Measurements from ENCODE around the gene SPTBN4.

GRCh38 chr19:40542202-40542859 lies 75.5 kb downstream of the SPTBN4 start:
- TF ChIP-seq, protein P1, sequence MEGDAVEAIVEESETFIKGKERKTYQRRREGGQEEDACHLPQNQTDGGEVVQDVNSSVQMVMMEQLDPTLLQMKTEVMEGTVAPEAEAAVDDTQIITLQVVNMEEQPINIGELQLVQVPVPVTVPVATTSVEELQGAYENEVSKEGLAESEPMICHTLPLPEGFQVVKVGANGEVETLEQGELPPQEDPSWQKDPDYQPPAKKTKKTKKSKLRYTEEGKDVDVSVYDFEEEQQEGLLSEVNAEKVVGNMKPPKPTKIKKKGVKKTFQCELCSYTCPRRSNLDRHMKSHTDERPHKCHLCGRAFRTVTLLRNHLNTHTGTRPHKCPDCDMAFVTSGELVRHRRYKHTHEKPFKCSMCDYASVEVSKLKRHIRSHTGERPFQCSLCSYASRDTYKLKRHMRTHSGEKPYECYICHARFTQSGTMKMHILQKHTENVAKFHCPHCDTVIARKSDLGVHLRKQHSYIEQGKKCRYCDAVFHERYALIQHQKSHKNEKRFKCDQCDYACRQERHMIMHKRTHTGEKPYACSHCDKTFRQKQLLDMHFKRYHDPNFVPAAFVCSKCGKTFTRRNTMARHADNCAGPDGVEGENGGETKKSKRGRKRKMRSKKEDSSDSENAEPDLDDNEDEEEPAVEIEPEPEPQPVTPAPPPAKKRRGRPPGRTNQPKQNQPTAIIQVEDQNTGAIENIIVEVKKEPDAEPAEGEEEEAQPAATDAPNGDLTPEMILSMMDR (IDR thresholded peaks at IDR 0.05; ENCODE audit: poor library complexity, severe bottlenecking), result no peak
- TF ChIP-seq RAD21 (conservative IDR thresholded peaks at IDR 0.05), result no peak
- no peak for TF ChIP-seq EP300 (conservative IDR thresholded peaks at IDR 0.05; ENCODE audit: poor library complexity, severe bottlenecking)

Data from neural cell (in vitro differentiated cells).